ENCODE results near the gene LRRIQ4.

The LRRIQ4 gene
- total RNA-seq, result 0 to 0.19 (median 0) reads per million in 3 experiments

DNA sequence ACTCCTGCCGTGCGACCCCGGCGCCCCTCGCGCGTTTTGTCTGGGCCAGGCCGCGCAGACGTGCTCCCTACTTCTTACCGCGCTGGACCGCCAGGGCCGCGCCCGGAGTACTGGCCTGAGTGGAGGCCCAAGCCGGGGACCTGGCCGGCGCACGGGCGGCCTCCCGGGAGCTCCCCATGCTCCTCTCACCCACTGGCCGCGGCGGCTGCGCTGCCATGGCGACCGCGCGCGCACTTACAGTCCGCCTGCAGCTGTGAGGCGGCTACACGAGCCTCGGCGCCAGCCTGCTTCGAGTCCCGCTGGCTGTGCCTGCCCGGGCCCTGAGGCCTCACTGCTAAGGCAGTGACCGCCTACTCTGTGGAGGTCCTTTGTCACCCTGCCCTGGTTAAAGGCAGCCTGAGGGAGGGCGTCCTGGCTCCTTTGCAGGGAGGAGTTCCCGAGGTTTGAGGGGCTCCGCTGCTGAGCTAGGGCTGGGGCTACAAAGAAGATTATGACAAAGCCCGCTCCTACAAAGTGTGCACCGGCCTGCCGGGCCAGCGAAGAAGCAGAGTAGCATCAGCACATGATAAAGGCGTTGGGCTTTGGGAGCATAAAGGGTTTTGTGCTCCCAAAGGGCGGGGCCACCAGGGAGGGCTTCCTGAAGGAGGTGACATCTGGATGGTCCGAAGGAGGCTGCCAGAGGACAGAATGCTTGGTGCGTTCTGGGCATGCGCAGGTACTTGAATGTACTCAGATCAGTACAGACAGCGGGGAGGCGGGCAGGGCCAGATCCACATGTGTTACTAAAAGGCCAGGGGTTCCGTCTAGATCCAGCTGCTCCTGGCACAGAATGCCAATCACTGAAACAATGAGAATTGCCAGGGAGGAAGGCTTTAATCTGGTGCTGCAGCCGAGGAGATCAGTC lies at the start of gene LRRIQ4, which contains the start of gene LRRC34:
TSS of gene LRRIQ4 (plus strand) at position 539 of the 904 bp plus-strand sequence. CDS start 9,052 bp downstream, outside the sequence.
TSS of gene LRRC34 (minus strand) at position 573 of the 904 bp plus-strand sequence. CDS start at position 217, 356 bp downstream.
- DNase-seq, result peak; percentile 45

DNA sequence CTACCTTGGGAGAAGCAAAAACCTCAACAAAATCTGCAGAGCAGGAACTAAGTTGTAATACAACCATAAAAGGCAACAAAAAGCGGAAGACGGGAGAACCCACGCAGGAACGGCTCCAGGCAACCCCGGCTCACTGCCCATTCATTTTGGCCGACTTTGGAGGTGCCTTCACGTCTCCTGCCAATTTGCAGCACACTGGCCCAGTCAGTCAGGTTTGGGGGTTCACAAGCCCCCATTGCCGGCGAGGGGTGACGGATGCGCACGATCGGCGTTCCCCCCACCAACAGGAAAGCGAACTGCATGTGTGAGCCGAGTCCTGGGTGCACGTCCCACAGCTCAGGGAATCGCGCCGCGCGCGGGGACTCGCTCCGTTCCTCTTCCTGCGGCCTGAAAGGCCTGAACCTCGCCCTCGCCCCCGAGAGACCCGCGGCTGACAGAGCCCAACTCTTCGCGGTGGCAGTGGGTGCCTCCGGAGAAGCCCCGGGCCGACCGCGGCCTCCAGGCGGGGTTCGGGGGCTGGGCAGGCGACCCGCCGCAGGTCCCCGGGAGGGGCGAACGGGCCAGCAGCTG lies 48.3 kb upstream of the LRRIQ4 start:
- DNase-seq, result peak; percentile 69

DNA sequence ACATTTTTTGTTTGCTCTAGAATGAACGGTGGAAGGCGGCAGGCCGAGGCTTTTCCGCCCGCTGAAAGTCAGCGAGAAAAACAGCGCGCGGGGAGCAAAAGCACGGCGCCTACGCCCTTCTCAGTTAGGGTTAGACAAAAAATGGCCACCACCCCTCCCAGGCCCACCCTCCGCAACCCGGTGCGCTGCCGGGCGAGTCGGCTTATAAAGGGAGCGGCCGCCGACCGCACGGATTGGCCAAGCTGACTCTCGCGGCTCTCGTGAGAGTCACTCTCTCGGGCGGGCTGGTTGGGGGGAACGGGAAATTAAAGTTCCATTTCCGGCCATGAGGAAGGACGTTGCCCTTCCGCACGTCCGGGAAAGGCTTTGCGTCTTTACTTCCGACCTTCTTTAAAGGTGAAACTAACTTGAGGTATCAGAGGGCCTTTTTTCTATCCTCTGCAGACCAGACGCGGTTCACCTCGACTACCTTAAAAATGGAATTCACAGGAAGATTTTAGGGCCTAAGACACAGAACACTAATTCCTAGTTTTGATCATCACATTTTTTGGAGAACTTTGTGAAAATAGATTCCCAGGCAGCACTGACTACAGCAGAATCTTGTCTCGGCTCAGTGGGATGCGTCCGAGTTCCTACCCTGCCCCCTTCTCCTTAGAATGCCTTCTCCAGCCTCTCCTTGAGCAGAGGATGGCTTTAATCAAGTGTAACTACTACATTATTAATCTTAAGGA lies 47.6 kb upstream of the LRRIQ4 start, which contains the start of gene TERC:
TSS of gene TERC (minus strand) at position 179 of the 731 bp plus-strand sequence.
- DNase-seq, result peak; percentile 96

DNA sequence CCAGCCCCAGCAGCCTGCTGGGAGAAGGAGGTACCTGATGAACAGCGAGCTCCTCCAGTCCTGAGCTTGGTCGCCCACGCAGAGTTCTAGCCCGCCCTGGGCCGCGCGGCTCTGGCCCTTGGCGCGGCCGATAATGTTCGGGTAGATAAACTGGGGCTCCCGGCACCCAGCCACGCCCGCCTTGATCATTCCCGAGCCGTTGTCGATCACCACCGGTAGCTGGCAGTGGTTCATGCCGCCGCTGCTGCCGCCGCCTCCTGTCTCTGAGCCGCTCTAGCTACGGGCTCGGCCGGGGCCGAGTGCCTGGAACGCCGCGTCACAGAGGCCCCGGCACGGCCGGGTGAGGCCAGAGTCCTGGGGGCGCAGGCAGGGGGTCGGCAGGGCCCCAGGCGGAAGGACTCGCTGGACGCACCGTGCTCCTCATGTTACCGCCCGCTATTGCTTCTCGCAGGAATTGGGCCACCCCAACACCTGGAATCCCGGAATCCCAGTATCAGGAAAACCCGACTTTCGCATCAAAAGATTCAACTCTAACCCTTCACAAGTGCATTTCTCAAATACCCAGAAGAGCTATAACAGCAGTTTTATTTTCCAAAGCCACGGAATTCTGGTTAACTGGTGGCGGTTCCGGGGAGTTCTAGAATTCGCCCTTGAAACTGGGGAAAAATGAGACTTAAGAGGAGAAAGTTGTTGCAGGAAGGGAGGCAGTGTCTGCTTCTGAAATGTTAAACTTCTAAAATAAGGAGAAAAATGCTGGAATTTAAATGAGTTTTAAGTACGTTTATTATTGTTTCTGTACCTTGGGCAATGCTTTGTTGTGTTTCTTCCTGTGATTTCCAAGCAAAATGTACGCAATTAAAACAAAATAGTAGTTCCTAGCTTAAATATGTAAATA lies 43.1 kb upstream of the LRRIQ4 start, which contains the start of gene ACTRT3:
TSS of gene ACTRT3 (minus strand) at position 275 of the 895 bp plus-strand sequence. CDS start at position 234, 41 bp downstream.
- peak; percentile 51 for DNase-seq

DNA sequence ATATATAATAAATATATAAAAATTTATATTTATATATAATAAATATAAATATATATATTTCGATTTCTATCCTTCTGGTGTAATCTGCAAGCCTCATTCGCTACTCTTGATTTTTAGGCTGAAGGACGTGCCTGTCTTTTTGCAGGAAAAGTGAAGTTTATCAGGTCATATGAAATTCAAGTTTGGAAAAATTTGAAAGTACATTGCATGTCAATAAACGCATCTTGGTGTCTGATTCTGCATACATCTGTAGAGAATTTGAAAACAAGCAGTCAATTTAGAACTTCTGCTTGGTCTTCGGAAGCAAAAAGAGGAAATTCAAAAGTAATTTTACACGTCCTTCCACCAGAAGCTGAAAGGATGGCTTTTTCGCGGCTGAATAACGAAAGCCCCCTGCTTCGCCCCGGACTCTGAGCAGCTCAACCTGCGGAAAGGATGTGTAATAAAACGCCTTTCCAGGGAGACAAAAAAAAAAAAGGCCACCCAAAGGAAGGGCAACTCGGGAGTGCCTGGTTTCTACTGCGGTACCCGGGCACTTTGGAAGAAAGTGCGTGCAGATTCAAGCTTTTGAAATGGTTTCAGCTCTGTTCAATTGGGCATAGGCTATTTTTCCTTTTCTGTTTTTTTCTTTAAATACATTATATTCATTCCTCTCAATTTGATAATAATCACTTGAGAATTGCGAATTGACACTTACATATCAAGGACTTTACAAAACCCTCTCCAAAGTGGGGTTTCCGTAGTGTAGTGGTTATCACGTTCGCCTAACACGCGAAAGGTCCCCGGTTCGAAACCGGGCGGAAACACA lies 41.0 kb upstream of the LRRIQ4 start:
- DNase-seq, result peak; percentile 83

DNA sequence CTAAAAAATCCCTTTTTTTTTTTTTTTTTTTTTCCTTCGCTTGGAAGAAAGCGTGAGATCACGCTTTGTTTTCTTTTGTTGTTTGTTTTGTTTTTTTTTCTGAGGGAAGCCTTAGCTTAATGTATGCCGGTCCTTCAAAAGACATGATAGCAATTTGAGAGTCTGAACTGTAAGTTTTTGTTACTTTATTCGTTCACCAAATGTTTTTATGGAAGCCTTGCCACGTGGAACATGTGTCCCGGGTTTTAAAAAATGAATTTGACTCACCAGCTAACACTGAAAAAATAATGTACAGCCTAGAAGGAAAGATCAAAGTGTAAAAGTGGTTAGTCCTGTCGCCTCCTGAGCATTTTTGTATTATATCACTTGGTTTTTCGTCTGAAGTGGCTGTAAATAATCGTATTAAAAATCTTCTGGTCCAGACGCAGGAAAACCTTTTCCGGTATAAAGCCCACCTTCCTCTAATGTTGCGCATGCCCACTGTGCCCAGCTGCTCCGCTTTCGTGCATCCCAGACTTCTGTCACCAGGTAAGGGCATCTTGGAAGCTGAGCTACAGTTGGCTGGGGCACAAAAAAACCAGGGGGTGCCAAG lies 40.3 kb upstream of the LRRIQ4 start:
- DNase-seq, result no peak

DNA sequence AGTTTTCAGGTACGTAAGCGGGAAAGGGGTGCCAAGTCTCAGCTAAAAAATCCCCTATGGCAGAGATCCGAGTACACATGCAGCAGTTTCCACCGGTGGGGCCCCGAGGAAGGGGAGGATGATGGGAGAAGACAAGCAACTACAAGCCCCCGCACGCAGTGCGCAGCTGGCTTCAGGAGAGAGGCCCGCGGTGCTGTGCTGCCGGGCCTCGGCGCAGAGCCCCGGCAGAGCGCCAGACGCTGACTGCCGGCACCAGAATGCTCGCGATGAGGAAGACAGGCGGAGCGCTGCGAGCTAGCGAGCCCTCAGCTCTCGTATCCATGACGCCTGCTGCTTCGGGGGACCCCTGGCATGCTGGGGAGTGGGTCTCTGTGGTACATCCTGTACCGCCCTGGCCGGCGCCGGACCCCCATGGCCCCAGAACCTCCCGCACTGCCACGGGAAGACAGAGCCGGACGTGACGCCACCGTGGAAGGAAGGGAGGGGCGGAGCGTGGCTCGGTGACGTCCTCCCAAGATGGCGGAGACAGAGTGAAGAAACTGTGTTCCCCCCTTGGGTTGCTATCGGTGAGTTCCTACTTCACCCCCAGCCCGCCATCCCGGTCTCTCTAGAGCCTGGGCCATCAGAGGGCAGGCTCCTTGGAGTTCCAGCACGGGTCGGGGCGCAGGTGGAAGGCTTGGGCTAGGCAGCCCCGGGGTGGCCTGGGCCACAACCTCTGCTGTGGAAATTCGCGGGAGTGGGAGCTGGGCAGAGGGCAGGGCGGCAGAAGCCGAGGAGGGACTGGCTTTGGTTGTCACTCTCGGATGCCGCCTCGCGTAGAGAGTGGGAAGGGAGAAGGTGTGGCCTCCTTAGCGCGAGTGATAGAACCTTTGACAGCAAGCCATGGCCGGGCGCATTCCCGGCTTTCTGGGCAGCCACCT lies 39.5 kb upstream of the LRRIQ4 start, which contains the start of gene MYNN:
TSS of gene MYNN (plus strand) at position 500 of the 920 bp plus-strand sequence. CDS start 900 bp downstream, outside the sequence.
- peak; percentile 92 for DNase-seq

DNA sequence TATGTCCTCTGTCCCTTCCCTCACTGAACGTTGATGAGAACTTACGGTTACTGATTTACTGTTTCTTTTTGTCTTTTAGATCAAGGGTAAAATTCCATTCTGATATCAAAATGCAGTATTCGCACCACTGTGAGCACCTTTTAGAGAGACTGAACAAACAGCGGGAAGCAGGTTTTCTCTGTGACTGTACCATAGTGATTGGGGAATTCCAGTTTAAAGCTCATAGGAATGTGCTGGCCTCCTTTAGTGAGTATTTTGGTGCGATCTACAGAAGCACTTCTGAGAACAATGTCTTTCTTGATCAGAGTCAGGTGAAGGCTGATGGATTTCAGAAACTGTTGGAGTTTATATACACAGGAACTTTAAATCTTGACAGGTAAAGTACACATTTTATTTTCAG lies 38.5 kb upstream of the LRRIQ4 start:
- no peak for DNase-seq

DNA sequence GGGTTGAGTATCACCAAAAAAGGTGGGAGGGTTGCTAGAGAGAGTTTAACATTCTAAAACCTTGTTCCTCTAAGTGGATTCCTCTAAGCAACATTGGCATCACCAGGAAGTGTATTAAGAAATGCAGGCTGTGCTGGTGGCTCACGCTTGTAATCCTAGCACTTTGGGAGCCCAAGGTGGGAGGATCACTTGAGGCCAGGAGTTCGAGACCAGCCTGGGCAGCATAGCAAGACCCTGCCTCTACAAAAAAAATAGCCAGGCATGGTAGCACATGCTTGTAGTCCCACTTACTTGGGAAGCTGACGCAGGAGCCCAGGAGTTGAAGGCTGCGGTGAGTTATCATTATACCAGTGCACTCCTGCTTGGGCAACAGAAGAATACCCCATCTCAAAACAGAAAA lies 34.8 kb upstream of the LRRIQ4 start:
- DNase-seq, result no peak

DNA sequence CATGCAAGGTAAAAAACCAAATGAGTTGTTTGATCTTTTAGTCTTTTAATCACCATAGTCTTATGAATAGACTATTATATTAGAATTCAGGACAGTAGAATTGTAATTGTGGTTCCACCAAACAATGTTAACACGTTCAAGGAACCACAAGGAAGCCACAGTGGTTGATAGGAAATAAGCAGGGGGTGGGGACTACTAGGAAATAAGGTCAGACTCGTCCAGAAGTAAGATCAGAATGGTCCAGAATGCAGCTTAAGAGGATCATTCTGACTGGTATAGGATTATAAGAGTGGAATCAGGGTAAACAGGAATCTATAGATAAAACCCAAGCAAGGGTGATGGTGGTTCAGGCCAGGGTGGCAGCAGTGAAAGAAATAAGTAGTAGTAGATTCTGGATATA lies 31.9 kb upstream of the LRRIQ4 start:
- DNase-seq, result no peak

DNA sequence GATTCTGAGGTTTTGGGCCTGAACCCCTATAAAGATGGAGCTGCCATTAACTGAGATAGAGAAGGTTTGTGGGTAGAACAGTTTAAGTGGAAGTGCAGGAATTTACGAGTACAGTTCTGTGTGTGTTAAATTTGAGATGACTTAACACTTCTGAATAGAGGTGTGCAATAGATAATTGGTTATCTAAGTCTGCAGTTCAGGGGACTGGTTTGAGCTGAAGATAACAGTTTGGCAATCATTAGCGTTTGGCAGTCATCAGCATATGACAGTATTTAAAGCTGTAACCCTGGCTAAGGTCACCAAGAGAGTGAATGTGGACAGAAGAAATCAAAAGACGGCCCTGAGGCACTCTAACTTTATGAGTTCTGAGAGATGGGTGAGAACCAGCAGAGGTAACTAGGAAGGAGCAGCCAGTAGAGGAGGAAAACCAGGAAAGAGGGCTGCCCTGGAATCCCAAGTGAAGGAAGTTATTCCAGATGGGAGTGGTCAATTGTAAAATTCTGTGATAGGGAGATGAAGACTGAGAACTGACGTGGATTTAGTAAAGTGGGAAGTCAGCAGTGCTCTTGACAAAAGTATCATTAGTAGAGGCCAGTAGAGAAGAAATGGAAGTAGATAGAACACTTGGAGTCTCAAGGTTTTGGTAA lies 31.3 kb upstream of the LRRIQ4 start:
- DNase-seq, result no peak

DNA sequence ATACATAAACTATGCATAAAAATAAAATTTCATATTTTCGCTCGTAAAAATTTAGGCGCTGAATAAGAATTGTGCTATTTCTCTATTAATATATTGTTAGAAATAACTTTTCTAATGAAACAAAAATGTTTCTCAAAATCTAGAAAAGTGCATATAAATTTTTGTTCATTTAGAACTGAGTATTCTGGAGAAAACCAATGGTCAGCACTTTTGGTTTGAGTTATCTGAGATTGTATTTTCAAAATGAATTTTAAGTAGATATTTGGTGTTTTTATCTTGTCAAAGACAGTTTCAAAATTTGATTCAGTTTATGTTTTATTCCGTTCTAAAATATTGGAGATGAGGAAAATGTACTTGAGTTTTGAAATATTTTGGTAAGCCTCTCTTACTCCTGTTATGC lies 25.6 kb upstream of the LRRIQ4 start:
- DNase-seq, result no peak

DNA sequence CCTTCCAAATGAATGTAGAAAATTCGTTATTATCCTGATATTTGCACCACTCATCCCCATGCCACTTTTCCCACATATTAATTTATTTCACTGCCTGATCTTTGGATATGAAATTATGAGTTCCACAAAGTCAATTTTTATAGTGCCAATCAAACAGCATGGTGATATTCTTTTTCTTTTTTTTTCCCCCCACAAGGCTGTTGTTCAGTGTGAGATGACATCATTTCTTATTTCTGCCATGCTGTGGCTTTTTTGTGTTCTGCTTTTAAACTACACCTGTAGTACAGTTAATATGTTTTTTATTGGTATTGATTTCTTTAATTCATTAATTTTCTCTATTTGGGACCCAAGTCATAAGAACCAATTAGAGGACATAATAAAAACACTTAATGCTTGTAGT lies 24.9 kb upstream of the LRRIQ4 start:
- no peak for DNase-seq

DNA sequence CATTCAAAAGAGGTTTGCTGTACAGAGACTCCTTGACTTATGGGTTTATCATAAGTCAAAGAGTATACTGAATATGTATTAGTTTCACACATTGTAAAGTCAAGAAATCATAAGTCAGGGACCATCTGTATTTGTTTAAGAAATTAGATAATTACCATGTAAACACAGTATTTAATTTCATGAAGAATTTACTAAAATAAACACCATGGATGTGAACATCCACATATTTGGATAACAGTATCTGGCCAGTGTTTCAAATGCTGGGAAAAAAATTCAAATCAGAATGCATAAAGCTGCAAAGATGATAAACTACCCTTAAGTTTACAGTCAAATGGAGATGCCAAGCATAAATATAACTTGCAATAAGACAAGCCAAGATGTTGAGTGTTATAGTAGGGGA lies 22.5 kb upstream of the LRRIQ4 start:
- no peak for DNase-seq

DNA sequence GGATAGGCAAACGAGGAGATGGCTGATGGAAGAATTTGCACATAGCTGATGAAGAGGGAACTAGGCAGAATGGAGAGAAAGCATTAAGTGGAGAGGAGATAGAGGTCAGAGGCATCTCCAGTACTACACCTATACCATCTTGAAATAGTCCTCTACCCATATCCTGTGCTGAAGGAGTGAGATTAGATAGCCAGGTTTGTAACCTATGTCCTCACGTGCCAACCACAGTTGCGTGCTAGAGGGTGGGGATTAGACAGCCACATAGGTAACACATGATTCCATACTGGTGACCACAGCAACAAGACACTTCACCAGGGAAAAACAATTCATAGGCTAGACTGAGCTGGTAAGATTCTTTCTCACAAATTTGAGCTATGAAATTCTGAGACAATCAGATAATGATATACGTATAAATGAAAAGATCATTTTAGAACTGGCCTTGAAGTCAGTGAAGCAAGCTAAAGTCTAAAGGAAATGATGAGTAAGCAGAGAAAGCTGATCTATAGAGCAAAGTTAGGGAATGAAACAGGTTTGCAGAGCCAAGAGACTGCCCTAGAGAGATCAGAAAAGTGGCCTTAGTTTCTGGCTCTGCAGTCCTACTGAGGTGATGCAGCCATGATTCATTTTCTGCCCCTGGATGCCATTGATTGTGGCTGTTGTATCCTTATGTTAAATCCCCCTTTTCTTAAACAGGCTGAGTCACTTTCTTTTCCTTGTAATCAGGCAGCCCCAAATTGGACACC lies 21.8 kb upstream of the LRRIQ4 start:
- DNase-seq, result no peak

DNA sequence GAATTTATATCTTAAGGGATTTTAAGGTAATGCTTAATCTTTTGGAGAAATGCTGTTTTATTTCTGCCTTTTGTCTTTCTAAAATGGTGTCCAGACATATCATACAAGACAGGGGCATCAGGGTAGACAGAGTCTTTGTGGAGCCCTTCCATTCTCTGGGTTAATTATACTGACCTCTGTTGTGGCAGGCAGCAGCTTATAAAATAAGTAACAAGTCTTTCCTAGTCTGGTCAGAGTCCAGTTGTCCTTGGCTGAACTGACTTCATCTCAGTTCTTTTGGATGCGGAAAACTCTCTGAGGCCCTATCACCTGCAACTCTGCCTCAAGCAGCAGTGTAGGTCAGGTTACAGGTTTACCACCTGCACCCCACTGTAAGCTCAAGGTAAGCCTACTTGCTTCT lies 20.3 kb upstream of the LRRIQ4 start:
- DNase-seq, result no peak

DNA sequence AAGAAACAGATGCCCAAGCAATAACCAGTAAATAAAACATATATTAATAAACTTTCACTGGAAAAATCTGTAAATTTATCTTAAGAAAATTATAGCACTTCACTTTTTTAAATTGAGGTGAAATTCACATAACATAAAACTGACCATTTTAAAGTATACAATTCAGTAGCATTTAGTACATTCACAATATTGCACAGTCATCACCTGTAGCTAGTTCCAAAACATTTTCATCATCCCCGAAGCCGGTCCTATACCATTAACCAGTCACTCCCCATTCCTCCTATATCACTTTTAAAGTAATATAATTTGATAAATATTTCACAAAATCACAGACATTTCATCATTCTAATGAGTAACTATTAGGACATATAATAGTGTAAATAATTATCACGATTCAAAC lies 8.0 kb upstream of the LRRIQ4 start:
- no peak for DNase-seq

DNA sequence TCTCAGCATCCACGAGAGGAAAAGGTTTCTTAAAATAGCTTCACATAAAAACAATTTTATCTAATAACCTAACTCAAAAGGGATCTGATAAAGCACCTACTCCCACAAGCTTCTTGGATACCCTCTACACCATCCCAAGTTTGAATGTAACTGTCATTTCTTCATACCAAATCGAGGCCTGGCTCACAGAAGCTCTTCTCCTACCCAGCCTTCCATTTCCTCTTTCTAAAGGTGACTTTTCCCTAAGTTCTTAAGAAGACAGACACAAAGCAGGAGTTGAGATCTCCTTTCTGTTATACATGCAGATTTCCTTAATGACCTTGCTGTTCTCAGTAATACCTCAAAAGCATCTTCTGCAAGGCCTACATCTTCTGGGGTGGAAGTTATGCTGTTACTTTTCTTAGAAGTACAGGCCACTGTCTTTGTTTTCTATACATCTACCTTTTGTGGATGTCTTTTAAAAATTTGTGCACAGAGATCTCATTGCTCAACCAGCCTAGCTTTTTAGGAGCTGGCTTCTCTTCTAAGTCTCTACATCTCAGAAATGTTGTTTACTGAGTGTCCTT lies 3.4 kb upstream of the LRRIQ4 start:
- DNase-seq, result no peak
